HTERT RPE-1 (cell line): ENCODE data around the gene CTXN1.
"Not testable (repeated sequence)": the region's sequence is repeated elsewhere in the genome, so short reads cannot be mapped to it uniquely, and the experiment has no call there.

Experiments used
- in situ Hi-C: fragments of 300-500 bp; cut with MboI; formaldehyde crosslinking; loops from 4 replicates; pipeline ENCODE4 v1.14.3; 2020; ENCODE audit warnings: low sequenced_read_pairs

CTXN1 gene

DNA sequence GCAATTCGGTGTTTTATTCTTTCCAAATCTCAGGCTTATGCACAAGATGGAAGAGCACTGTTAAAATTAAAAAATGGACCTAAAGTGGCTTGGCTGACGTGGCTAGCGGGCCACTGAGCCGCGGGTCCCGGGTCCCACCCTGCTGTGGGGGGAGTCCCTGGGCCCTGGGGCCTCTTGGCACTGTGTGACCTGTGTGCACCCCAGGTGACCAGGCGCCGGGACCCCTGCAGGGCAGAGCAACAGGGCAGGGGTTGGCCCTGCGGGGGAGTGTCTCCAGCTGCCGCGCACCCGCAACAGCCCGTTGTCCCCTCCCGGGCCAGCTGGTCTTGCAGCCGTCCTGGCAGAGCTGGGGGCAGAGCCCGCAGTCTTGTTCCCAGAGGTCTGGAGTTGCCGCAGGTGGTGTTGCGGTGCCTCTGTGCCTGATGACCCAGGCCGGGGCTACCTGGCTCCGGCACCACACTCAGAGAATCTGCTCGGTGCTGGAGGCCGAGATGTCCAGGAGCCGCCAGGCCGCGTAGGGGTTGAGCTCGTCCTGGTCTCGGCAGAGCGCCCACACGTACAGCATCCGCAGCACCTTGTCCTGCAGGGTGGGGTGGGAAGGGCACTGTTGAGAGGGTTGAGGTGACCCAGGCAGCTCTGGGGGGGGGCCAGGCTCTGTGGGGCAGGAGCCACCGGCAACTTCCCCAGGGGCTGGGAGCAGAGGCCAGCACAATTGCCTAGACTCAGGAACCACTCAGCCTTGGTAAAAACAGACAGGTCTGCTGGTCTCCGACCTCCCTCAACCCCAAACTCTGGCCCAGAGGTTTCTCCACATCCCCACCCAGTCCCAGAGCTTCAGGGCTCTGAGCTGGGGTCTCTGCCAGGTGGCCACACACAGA is 1.0 kb upstream of the CTXN1 start:
- in situ Hi-C loops, result no loop called here

DNA sequence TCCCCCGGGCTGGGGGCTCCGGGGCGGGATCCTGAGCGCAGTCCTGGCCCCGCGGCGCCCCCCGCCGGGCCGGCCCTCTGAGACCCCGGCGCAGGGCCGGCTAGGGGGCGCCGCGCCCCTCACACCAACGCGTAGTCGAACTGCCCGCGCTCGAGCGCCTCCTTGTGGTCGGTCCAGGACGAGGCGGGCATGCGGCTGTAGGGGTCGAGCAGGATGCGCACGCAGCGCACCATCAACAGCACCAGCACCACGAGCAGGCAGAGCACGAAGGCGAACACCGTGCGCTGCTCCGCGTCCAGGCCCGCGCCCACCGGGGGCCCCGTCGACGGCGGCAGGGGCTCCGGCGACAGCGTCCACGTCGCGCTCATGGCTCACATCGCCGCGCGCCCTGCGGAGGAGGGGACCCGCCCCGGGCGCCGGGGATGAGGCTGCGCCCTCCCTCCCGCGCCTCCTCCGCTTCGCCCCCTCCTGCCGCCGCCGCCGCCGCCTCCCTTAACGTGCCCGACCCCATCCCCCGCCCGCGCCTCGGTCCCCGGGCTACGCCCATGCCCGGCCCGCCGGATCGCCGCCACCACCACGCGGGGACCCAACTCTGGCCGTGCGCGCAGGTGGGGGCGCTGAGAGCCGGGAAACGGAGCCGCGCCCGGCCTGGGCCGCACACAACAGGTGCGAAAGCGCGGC is 624 bp downstream of the CTXN1 start:
- in situ Hi-C loops, result no loop called here

DNA sequence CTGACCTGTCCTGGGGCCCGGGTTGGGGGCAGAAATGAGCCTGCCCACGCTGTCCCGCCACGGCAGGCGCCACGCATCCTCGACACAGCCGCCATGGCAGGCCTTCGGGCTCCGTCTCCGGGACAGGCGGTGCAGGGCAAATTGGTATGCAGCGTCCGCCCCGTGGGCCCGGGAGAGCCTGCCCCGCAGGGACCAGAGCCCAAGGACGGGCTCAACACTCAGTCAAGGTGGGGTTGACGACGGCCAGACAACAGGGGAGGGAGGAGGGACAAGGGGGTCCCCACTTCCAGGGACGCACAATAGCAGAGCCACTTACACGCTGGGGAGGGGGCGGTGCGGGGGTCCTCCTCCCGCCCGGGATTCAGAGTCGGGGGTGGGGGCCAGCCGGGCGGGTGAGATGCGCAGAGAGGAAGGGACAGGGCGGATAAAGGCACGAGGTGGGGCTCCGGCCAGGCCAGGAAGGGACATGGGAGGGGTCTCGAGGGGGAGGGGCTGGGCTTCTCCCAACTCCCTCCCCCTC is 1.2 kb downstream of the CTXN1 start:
- in situ Hi-C loops, result no loop called here

DNA sequence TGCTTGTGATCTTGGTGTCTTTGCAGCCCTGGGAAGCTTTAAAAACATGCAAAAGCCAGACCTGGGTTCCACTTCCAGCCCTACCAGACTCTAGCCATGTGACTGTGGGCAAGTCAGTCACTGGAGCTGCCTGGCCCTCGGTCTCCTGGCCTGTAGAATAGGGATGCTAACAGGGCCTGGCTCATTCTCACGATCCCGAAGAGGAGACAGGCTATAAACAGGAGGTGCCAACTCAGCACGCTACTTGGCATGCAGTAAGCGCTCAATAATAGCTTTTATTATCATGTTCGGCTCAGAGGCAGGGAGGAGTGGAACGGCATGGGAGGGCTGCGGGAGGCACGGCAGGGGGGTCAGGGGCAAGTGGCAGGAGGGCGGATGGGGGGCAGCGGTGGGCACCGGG is 1.7 kb downstream of the CTXN1 start:
- in situ Hi-C loops, result no loop called here

DNA sequence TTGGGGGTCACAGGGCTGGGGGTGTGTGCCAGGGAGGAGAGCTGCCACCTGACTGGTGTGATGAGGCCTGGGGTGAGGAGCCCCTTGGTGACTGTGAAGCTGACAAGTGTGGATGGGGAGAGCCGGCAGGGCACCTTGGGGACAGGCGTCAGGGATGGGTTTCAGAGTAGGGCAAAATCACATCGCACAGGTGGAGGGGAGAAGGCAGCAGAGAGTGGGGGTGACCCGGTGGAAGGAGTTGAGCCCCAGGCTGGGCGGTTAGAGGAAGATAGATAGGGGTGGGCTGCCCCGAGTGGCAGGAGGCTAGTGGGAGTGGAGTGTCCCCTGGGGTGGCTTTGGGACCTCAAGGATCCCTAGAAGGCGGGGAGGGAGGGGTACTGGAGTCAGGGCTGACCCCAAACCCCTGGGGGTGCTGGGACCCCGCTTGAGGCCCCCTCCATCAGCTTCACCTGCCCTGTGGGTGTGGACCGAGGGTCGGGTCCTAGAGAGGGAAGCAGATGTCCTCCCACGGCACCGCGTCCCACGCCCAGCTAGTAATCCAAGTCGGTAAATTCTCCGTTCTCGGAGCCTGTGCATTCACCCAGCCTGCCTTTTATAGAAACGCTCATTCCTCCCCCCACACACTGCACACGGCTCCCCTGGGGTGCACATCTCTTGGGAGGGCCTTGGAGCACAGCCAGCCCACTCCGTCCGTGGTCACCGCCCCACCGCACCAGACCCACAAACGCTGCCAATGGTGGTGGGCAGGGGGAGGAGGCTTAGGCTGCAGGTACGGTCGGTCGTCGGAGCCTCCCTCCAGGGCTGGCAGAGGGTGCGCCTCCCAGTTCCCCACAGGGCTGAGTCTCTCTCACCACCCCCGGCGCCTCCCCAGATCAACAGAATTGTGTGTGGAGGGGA is 2.4 kb downstream of the CTXN1 start:
- in situ Hi-C loops, result no loop called here

DNA sequence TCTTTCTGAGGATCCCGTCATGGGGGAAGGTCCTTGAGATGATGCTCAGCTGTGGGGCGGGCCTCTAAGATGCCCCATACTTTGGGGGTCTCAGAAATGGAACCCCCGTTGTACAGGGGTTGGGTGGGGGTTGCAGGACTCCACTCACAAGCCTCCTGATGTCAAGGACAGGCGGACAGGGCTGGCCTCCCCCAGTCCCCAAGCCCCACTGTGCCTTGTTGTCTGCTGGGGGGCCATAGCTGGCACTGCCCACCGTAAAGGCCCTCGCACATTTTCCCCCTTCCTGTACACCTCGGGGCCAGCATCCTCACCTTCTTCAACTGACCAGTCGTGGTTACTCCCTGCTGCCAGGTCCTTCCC is 3.1 kb downstream of the CTXN1 start:
- in situ Hi-C loops, result no loop called here

DNA sequence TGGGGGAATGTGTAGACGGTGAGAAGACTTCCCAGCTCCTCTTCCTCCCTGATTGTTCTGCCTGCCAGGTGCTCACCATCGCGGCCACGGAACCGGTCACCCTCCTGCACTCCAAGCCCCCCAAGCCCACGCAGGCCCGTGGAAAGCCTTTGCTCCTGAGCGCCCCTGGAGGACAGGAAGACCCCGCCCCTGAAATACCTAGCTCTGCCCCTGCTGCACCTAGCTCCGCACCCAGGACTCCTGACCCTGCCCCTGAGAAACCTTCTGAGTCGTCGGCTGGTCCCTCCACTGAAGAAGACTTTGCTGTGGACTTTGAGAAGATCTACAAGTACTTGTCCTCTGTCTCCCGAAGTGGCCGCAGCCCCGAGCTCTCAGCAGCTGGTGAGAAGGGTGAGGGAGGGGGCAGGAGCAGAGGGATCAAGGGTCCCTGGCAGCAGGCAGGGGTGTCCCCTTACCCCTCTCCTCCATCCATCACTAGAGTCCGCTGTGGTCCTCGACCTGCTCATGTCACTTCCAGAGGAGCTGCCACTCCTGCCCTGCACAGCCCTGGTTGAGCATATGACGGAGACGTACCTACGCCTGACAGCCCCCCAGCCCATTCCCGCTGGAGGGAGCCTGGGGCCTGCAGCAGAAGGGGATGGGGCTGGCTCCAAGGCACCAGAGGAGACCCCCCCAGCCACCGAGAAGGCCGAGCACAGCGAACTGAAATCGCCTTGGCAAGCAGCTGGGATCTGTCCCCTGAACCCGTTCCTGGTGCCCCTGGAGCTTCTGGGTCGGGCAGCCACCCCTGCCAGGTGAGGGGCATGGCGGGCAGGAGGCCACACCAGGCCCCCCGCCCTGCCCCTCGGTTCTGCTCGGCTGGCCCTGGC is 3.7 kb downstream of the CTXN1 start:
- in situ Hi-C loops, result no loop called here

DNA sequence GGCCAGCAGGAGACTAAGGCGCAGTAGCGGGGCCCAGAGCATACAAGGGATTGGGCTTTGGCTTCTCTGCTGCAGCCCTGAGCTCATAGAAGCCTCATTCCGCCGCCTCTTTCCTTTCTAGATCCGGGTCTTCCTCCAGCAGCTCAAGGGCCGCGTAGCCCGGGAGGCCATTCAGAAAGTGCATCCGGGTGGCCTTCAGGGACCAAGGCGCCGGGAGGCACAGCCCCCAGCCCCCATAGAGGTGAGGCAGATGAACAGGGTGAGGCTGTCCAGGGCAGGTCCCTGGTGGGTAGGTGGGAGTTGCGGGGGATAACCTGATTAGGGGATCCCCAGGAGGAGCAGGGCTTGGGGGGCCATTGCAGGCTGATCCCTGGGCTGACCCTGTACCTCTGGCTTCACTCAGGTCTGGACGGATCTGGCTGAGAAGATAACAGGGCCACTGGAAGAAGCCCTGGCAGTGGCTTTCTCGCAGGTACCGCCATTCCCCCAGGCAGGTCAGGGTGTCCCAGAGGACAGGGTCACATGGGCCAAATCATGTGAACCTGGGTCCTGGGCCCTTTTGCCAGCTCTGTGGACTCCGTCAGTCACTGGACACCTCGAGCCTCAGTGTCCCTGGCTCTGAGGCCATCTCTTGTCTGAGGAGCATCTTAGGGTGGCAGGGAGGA is 4.5 kb downstream of the CTXN1 start:
- in situ Hi-C loops, result no loop called here

DNA sequence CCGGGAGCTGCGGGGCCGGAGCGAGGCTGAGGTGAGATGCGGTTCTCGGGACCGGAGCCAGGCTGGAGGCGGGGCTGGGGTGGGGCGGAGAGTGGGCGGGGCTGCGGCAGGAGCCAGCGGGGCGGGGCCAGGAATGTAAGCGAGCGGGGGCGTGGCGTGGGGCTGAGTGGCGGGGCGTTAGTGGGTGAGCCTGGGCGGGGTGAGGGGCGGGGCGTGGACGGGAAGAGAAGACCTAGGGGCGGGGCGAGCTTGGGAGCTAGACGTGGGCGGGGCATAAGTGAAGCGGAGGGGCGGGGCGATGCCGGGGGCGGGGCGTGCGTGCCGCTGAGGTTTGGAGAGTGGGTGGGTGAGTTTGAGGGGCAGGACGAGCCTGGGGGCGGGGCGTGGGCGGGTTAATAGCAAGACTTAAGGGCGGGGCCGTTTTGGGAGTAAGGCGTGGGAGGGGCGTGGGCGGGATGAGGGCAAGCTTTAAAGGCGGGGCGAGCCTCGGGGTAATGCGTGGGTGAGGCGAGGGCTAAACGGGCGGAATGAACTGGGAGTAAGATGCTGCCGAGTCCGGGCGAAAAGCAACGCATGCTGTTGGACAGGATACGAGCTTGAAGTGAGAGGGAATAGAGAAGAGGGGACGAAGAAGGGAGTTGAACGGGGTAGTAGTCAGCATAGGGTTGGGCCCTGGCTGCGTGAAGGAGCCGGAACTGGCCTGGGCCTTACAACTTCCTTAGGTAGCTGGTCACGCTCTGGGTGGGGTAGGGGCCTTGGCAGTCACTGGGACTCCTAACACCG is 5.2 kb downstream of the CTXN1 start:
- in situ Hi-C loops, result no loop called here

DNA sequence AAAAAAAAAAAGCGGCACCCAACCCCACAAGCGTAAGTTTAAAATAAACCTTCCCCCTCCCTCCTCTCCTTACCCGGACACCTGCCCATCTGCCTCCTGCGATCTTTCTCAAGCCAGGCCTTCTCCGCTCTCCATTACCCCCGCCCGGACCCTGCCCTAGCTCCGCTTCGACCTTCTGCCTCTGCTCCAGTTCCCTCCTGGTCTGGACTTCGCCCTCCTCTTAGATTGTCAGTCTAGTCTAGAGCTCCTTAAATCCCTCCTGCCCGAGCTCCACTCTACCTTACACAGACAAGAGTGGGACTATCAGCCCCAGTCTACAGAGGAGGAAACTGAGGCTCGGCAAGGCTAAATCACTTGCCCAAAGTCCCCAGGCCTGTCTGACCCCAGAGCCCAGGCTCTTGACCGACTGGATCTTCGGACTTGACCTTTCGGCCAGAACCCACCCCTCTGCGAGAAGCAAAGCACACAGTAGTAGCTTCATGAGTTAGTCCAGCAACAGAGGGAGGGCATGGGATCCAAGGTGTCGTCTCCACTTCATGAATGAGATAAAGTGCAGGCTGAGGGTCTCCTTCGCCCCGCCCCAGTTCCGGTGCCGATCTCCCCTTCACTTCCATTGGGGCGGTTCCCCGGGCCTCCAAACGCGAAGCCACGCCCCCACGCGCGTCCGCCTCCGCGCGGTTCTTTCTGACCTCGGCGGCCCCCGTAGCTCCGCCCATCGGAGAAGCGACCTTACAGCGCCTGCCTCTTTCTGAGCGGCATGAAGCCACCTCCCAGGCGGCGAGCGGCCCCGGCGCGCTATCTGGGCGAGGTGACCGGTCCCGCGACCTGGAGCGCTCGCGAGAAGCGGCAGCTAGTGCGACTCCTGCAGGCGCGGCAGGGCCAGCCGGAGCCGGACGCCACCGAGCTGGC is 6.1 kb downstream of the CTXN1 start, which contains the start of gene SNAPC2:
TSS of gene SNAPC2 (plus strand) at position 729 of the 909 bp plus-strand sequence. CDS start at position 758, 29 bp downstream.
- in situ Hi-C loops, result no loop called here

DNA sequence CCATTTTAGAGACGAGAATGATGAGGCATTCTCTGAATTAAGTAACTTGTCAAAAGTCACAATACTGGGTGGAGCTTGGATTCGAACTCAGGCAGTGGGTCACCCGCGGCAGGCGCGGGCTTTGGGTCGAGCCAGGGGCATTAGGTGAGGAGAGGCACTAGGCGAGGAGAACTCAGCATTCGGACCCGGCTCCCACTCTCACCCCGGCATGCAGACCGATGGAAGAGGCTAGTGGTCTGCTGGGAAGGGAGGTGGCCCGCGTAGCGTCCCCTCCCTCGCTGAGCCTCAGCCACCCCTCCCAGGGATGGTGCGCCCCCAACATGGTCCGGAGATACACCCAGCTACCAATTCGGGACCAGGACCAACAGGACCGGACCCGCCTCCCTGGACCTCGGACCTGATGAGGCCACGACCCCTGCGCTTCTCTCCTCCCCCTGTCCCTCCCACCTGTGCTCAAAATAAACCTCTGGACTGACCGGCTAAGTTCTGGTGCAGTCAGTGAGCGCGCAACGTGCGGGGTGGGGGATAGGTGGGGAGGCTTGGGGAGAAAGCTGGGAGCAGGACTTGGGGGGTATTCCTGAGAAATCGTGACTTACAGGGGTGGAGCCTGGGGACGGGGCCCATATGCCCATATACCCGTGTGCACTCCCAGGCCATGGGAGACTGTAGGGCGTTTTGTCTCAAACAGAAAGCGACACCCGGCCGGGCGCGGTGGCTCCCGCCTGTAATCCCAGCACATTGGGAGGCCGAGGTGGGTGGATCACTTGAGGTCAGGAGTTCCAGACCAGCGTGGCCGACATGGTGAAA is 7.1 kb downstream of the CTXN1 start:
- in situ Hi-C loops, result no loop called here

DNA sequence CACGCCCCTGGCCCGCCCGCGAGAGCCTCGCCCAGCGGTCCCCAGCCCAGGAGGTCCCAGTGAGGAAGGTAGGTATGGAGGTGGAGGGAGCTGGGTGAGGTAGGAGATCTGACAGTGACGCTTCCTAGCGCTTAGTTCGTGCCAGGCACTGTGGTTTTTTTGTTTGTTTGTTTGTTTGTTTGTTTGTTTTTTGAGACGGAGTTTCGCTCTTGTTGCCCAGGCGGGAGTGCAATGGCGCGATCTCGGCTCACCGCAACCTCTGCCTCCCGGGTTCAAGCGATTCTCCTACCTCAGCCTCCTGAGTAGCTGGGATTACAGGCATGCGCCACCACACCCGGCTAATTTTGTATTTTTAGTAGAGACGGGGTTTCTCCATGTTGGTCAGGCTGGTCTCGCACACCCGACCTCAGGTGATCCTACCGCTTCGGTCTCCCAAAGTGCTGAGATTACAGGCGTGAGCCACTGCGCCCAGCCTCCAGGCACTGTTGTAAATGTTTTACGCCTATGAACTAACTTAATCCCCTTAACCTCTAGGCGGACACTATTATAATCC is 7.8 kb downstream of the CTXN1 start:
- in situ Hi-C loops, result not testable (repeated sequence)

DNA sequence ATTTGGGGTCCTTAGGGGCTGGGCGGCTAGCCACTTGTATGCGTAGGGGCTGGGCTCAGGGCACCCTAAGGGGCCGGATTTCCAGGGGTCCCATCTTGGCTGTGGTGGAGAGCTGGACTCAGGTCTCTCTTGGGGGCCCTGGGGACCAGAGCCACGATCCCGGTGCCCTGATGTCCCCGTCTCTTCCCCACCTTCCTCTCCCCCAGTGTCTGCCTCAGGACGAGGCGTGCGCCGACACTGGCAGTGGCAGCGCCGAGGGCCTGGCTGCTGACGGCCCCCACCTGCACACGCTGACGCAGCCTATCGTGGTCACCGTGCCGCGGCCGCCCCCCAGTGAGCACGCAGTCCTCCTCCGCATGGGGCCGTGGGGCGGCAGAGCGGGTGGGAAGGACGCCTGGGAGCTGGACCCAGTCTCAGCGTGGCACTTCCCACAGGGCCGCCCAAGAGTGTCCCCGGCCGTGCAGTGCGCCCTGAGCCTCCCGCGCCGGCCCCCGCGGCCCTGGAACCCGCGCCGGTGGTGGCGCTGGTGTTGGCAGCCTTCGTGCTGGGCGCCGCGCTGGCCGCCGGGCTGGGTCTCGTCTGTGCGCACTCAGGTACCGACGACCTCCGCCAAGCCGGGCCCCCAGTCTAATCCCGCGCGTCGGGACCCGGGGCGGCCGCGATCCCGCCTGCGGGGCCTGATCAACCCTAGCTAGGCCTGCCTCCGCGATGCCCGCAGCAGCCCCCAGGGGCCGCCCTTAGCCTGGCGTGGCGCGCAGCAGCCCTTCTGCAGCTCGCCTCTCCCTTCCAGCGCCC is 8.5 kb downstream of the CTXN1 start:
- in situ Hi-C loops, result no loop called here

DNA sequence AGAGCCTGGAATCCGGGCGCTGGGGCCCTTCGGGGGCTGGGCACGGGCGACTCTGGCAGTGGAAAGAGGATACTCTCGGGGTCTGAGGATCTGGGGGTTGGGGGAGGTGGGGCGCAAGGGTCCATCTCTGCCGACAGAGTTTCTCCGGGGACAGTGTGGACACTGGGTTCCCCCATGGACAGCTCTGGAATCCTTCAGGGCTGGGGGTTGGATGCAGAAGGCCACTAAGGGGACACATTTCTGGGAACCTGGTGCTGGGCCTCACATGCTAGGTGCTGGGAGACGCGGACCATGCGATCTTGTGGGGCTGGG is 9.0 kb downstream of the CTXN1 start:
- in situ Hi-C loops, result no loop called here

DNA sequence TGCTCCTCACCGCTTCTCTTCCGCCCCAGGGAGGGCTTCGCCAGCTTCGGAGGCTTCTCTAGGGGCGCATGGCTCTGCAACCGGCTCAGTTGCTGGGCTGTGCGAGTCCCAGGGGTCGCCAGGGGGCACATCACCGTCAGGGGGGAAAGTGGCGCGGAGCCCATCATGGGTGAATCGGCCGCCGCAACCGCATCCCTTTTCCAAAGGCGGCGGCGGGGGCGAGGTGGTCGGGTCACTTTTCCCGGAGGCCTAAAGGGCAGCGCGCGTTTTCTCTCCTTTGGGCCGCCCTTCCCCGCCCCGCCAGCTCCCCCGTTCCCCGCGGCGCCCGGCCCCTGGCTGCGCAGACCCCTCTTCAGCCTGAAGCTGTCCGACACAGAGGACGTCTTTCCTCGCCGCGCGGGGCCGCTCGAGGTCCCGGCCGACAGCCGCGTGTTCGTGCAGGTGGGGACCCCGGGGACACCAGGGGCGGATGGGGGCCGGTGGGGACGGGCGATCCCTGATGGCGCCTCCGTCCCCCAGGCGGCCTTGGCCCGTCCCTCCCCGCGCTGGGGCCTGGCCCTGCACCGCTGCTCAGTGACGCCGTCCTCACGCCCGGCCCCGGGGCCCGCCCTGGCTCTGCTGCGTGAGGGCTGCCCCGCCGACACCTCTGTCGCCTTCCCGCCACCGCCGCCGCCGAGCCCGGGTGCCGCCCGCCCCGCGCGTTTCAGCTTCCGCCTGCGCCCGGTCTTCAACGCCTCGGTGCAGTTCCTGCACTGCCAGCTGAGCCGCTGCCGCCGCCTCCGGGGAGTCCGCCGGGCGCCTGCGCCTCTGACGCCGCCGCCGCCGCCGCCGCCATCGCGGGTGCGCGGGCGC is 9.6 kb downstream of the CTXN1 start:
- in situ Hi-C loops, result no loop called here
